ENCODE results near the gene AP1S2. TPM values are rescaled to one million over a fixed set of nuclear protein-coding genes. Genes with fewer than 3 reads are reported as not detected.

AP1S2 gene
- total RNA-seq, 2 experiments from 2014 or later = 33.9 to 35.9 TPM

- CTCF ChIA-PET = no interaction called here
- H3K4me3 Mint-ChIP-seq = no peak overlapping the region
- no peaks in the 10 kb centered on the region for H3K9me3 Mint-ChIP-seq (ENCODE audit: insufficient read depth)
- POLR2A ChIA-PET = no interaction called here
- DNase-seq = no peak
- no peaks in the 10 kb centered on the region for H3K27me3 Mint-ChIP-seq (ENCODE audit: low read depth)
- no peaks in the 10 kb centered on the region for H3K36me3 Mint-ChIP-seq (ENCODE audit: low read depth)
- no peak for ATAC-seq
- H3K4me1 Mint-ChIP-seq (ENCODE audit: low read depth) = no peaks in the 10 kb centered on the region
- no peak overlapping the region for H3K27ac Mint-ChIP-seq
Observed at GRCh38 chrX:15873566-15873965, 19.0 kb upstream of the AP1S2 start.

GRCh38 chrX:15870310-15870709 lies 15.7 kb upstream of the AP1S2 start:
- DNase-seq = no peak
- CTCF ChIA-PET = no interaction called here
- Mint-ChIP-seq H3K4me3 (no peak overlapping the region), H3K4me1 (ENCODE audit: low read depth) (no peaks in the 10 kb centered on the region), H3K36me3 (ENCODE audit: low read depth) (no peaks in the 10 kb centered on the region), H3K9me3 (ENCODE audit: insufficient read depth) (no peaks in the 10 kb centered on the region), H3K27me3 (ENCODE audit: low read depth) (no peaks in the 10 kb centered on the region), H3K27ac (no peak overlapping the region)
- ATAC-seq = no peak
- POLR2A ChIA-PET = no interaction called here

GRCh38 chrX:15869695-15870094 lies 15.1 kb upstream of the AP1S2 start:
- H3K36me3 Mint-ChIP-seq (ENCODE audit: low read depth) = no peaks in the 10 kb centered on the region
- CTCF ChIA-PET = no interaction called here
- H3K4me1 Mint-ChIP-seq (ENCODE audit: low read depth) = no peaks in the 10 kb centered on the region
- H3K27ac Mint-ChIP-seq = no peak overlapping the region
- H3K4me3 Mint-ChIP-seq = no peak overlapping the region
- ATAC-seq = no peak
- no peaks in the 10 kb centered on the region for H3K27me3 Mint-ChIP-seq (ENCODE audit: low read depth)
- DNase-seq = no peak
- H3K9me3 Mint-ChIP-seq (ENCODE audit: insufficient read depth) = no peaks in the 10 kb centered on the region
- POLR2A ChIA-PET = no interaction called here

- DNase-seq = no peak
- no peak for ATAC-seq
- POLR2A ChIA-PET = no interaction called here
- no peaks in the 10 kb centered on the region for H3K4me1 Mint-ChIP-seq (ENCODE audit: low read depth)
- no peaks in the 10 kb centered on the region for H3K9me3 Mint-ChIP-seq (ENCODE audit: insufficient read depth)
- H3K27ac Mint-ChIP-seq = no peak overlapping the region
- no peaks in the 10 kb centered on the region for H3K27me3 Mint-ChIP-seq (ENCODE audit: low read depth)
- CTCF ChIA-PET = no interaction called here
- H3K36me3 Mint-ChIP-seq (ENCODE audit: low read depth) = no peaks in the 10 kb centered on the region
- no peak overlapping the region for H3K4me3 Mint-ChIP-seq
Observed at GRCh38 chrX:15866147-15866546, 11.5 kb upstream of the AP1S2 start.

- POLR2A ChIA-PET = no interaction called here
- Mint-ChIP-seq H3K9me3 (ENCODE audit: insufficient read depth) (no peaks in the 10 kb centered on the region), H3K4me3 (no peak overlapping the region), H3K36me3 (ENCODE audit: low read depth) (no peaks in the 10 kb centered on the region), H3K27me3 (ENCODE audit: low read depth) (no peaks in the 10 kb centered on the region), H3K4me1 (ENCODE audit: low read depth) (no peaks in the 10 kb centered on the region), H3K27ac (no peak overlapping the region)
- DNase-seq (no peak), ATAC-seq (no peak)
- CTCF ChIA-PET = no interaction called here
Observed at GRCh38 chrX:15864629-15865028, 10.0 kb upstream of the AP1S2 start.

- Mint-ChIP-seq H3K27me3 (ENCODE audit: low read depth) (no peaks in the 10 kb centered on the region), H3K4me3 (no peak overlapping the region), H3K27ac (no peak overlapping the region), H3K4me1 (ENCODE audit: low read depth) (no peaks in the 10 kb centered on the region), H3K36me3 (ENCODE audit: low read depth) (no peaks in the 10 kb centered on the region), H3K9me3 (ENCODE audit: insufficient read depth) (no peaks in the 10 kb centered on the region)
- POLR2A ChIA-PET = no interaction called here
- ATAC-seq (no peak), DNase-seq (no peak)
- CTCF ChIA-PET = interaction anchor here (0.9 kb wide), 1 partner anchor 9 kb away, joined by 4 read pairs; the partner anchor contains the start of gene AP1S2
Observed at GRCh38 chrX:15864023-15864422, 9.4 kb upstream of the AP1S2 start.

GRCh38 chrX:15860921-15861320 lies 6.3 kb upstream of the AP1S2 start:
- ChIA-PET POLR2A (no interaction called here), CTCF (no interaction called here)
- Mint-ChIP-seq H3K27ac (no peak overlapping the region), H3K4me1 (ENCODE audit: low read depth) (peaks cover 2% of the 10 kb centered on the region), H3K36me3 (ENCODE audit: low read depth) (no peaks in the 10 kb centered on the region), H3K4me3 (no peak overlapping the region), H3K27me3 (ENCODE audit: low read depth) (peaks cover 2% of the 10 kb centered on the region), H3K9me3 (ENCODE audit: insufficient read depth) (no peaks in the 10 kb centered on the region)
- ATAC-seq (no peak), DNase-seq (no peak)

- H3K27ac Mint-ChIP-seq = no peak overlapping the region
- no peaks in the 10 kb centered on the region for H3K36me3 Mint-ChIP-seq (ENCODE audit: low read depth)
- no peak for ATAC-seq
- no peak for DNase-seq
- ChIA-PET CTCF (no interaction called here), POLR2A (no interaction called here)
- peaks cover 2% of the 10 kb centered on the region for H3K27me3 Mint-ChIP-seq (ENCODE audit: low read depth)
- H3K4me1 Mint-ChIP-seq (ENCODE audit: low read depth) = peaks cover 15% of the 10 kb centered on the region
- H3K9me3 Mint-ChIP-seq (ENCODE audit: insufficient read depth) = no peaks in the 10 kb centered on the region
- H3K4me3 Mint-ChIP-seq = no peak overlapping the region
Observed at GRCh38 chrX:15858051-15858450, 3.4 kb upstream of the AP1S2 start.

- peaks cover 6% of the 10 kb centered on the region for H3K36me3 Mint-ChIP-seq (ENCODE audit: low read depth)
- peaks cover 2% of the 10 kb centered on the region for H3K27me3 Mint-ChIP-seq (ENCODE audit: low read depth)
- no peak for DNase-seq
- no peaks in the 10 kb centered on the region for H3K9me3 Mint-ChIP-seq (ENCODE audit: insufficient read depth)
- no peak for ATAC-seq
- H3K4me1 Mint-ChIP-seq (ENCODE audit: low read depth) = peaks cover 21% of the 10 kb centered on the region
- POLR2A ChIA-PET = interaction anchor here (0.6 to 2.7 kb wide), 3 partner anchors 18 to 118 kb away, joined by 3 to 27 read pairs (median 10); partner anchors contain the start of genes CA5B and ZRSR2
- H3K27ac Mint-ChIP-seq = no peak overlapping the region
- no peak overlapping the region for H3K4me3 Mint-ChIP-seq
- CTCF ChIA-PET = no interaction called here
Observed at GRCh38 chrX:15856636-15857035, 2.0 kb upstream of the AP1S2 start.

- H3K4me1 Mint-ChIP-seq (ENCODE audit: low read depth) = peaks cover 21% of the 10 kb centered on the region
- DNase-seq (no peak), ATAC-seq (no peak)
- peaks cover 2% of the 10 kb centered on the region for H3K27me3 Mint-ChIP-seq (ENCODE audit: low read depth)
- ChIA-PET CTCF (interaction anchor here (1.5 to 2.0 kb wide), 2 partner anchors 10 to 40 kb away, joined by 3 to 10 read pairs; no protein-coding TSS in a partner anchor), POLR2A (interaction anchor here (0.6 to 2.7 kb wide), 3 partner anchors 18 to 118 kb away, joined by 3 to 27 read pairs (median 10); partner anchors contain the start of genes CA5B and ZRSR2)
- H3K4me3 Mint-ChIP-seq = no peak overlapping the region
- H3K36me3 Mint-ChIP-seq (ENCODE audit: low read depth) = peaks cover 9% of the 10 kb centered on the region
- no peak overlapping the region for H3K27ac Mint-ChIP-seq
- H3K9me3 Mint-ChIP-seq (ENCODE audit: insufficient read depth) = no peaks in the 10 kb centered on the region
Observed at GRCh38 chrX:15856222-15856587, 1.6 kb upstream of the AP1S2 start.

- peak overlapping the region; percentile 85 for H3K4me3 Mint-ChIP-seq
- peak overlapping the region; percentile 96 for H3K27ac Mint-ChIP-seq
- H3K4me1 Mint-ChIP-seq (ENCODE audit: low read depth) = peaks cover 21% of the 10 kb centered on the region
- H3K9me3 Mint-ChIP-seq (ENCODE audit: insufficient read depth) = no peaks in the 10 kb centered on the region
- ChIA-PET CTCF (interaction anchor here (0.9 to 2.0 kb wide), 3 partner anchors 8 to 39 kb away, joined by 3 to 10 read pairs (median 4); no protein-coding TSS in a partner anchor), POLR2A (interaction anchor here (1.0 to 2.7 kb wide), 8 partner anchors 29 to 183 kb away, joined by 3 to 27 read pairs (median 6); partner anchors contain the start of genes CA5B and ZRSR2)
- H3K27me3 Mint-ChIP-seq (ENCODE audit: low read depth) = peaks cover 2% of the 10 kb centered on the region
- no peak for ATAC-seq
- DNase-seq = no peak
- H3K36me3 Mint-ChIP-seq (ENCODE audit: low read depth) = peaks cover 14% of the 10 kb centered on the region
Observed at GRCh38 chrX:15855568-15856221, 1.1 kb upstream of the AP1S2 start.

GRCh38 chrX:15854080-15854655 lies 445 bp downstream of the AP1S2 start:
- peaks cover 24% of the 10 kb centered on the region for H3K4me1 Mint-ChIP-seq (ENCODE audit: low read depth)
- peak; percentile 27 for ATAC-seq
- CTCF ChIA-PET = interaction anchor here (2.0 kb wide), 1 partner anchor 38 kb away, joined by 10 read pairs; no protein-coding TSS in a partner anchor
- POLR2A ChIA-PET = interaction anchor here (0.7 to 2.7 kb wide), 8 partner anchors 30 to 116 kb away, joined by 3 to 27 read pairs (median 6); partner anchors contain the start of genes CA5B and ZRSR2
- peak overlapping the region; percentile 74 for H3K4me3 Mint-ChIP-seq
- peaks cover 2% of the 10 kb centered on the region for H3K27me3 Mint-ChIP-seq (ENCODE audit: low read depth)
- H3K36me3 Mint-ChIP-seq (ENCODE audit: low read depth) = peaks cover 20% of the 10 kb centered on the region
- H3K27ac Mint-ChIP-seq = peak overlapping the region; percentile 74
- DNase-seq = peak; percentile 36
- no peaks in the 10 kb centered on the region for H3K9me3 Mint-ChIP-seq (ENCODE audit: insufficient read depth)
